Activated naive CD8-positive, alpha-beta T cell treated with anti-CD3 and anti-CD28 coated beads for 36 hours (primary cell): ENCODE data around the gene FNIP2. TPM values are rescaled to one million over a fixed set of nuclear protein-coding genes. Genes with fewer than 3 reads are reported as not detected.

Experiments used
- DNase-seq: peaks from one replicate; pipeline ENCODE4 v3.0.0; 2021
- H3K27ac Mint-ChIP-seq: one replicate; pipeline ENCODE4 v1.8.0; 2022; ENCODE audit warnings: mild to moderate bottlenecking, moderate library complexity, mixed read lengths
- H3K27me3 Mint-ChIP-seq: one replicate; pipeline ENCODE4 v1.8.0; 2022; ENCODE audit warnings: mild to moderate bottlenecking, mixed read lengths
- H3K36me3 Mint-ChIP-seq: one replicate; pipeline ENCODE4 v1.8.0; 2021; ENCODE audit warnings: mild to moderate bottlenecking, mixed read lengths
- H3K4me1 Mint-ChIP-seq: one replicate; pipeline ENCODE4 v1.8.0; 2021; ENCODE audit warnings: mixed read lengths
- H3K4me3 Mint-ChIP-seq: one replicate; pipeline ENCODE4 v1.8.0; 2022; ENCODE audit warnings: mild to moderate bottlenecking, moderate library complexity, mixed read lengths
- H3K9me3 Mint-ChIP-seq: one replicate; pipeline ENCODE4 v1.8.0; 2022; ENCODE audit warnings: mixed read lengths
- total RNA-seq, 2 experiments: library from RNA; stranded (reverse); gene quantifications; one replicate each; pipeline ENCODE4 v1.2.3, GENCODE V29; 2021

The FNIP2 gene
- total RNA-seq, 2 experiments from 2014 or later = 10.9 to 11.5 TPM

GRCh38 chr4:158845311-158846041 is 76.7 kb downstream of the FNIP2 start:
- H3K27me3 Mint-ChIP-seq = no peaks in the 10 kb centered on the region
- H3K27ac Mint-ChIP-seq = no peak overlapping the region
- H3K9me3 Mint-ChIP-seq = no peaks in the 10 kb centered on the region
- H3K4me1 Mint-ChIP-seq = peaks cover 11% of the 10 kb centered on the region
- H3K4me3 Mint-ChIP-seq = no peak overlapping the region
- no peak for DNase-seq
- no peaks in the 10 kb centered on the region for H3K36me3 Mint-ChIP-seq

- Mint-ChIP-seq H3K27ac (no peak overlapping the region), H3K36me3 (peaks cover 2% of the 10 kb centered on the region), H3K4me1 (peaks cover 12% of the 10 kb centered on the region), H3K27me3 (no peaks in the 10 kb centered on the region), H3K4me3 (no peak overlapping the region), H3K9me3 (no peaks in the 10 kb centered on the region)
- DNase-seq = no peak
Measured at GRCh38 chr4:158847535-158847934, 78.7 kb downstream of the FNIP2 start.

- no peaks in the 10 kb centered on the region for H3K27me3 Mint-ChIP-seq
Measured at GRCh38 chr4:158849681-158850080, 80.9 kb downstream of the FNIP2 start.

GRCh38 chr4:158850371-158850770 is 81.5 kb downstream of the FNIP2 start:
- Mint-ChIP-seq H3K27ac (no peak overlapping the region), H3K4me1 (peaks cover 12% of the 10 kb centered on the region), H3K36me3 (peaks cover 2% of the 10 kb centered on the region), H3K4me3 (no peak overlapping the region), H3K27me3 (no peaks in the 10 kb centered on the region), H3K9me3 (no peaks in the 10 kb centered on the region)
- no peak for DNase-seq

More at GRCh38 chr4:158849681-158850080, 80.9 kb downstream of the FNIP2 start:
- no peak for DNase-seq
- Mint-ChIP-seq H3K36me3 (peaks cover 2% of the 10 kb centered on the region), H3K4me3 (no peak overlapping the region), H3K4me1 (peaks cover 12% of the 10 kb centered on the region), H3K27ac (no peak overlapping the region), H3K9me3 (no peaks in the 10 kb centered on the region)

GRCh38 chr4:158850800-158851644 is 82.2 kb downstream of the FNIP2 start:
- Mint-ChIP-seq H3K9me3 (no peaks in the 10 kb centered on the region), H3K27me3 (no peaks in the 10 kb centered on the region), H3K4me1 (peaks cover 12% of the 10 kb centered on the region), H3K4me3 (no peak overlapping the region), H3K27ac (no peak overlapping the region), H3K36me3 (peaks cover 2% of the 10 kb centered on the region)
- DNase-seq = no peak

GRCh38 chr4:158854236-158854635 is 85.4 kb downstream of the FNIP2 start:
- no peaks in the 10 kb centered on the region for H3K9me3 Mint-ChIP-seq
- no peaks in the 10 kb centered on the region for H3K27me3 Mint-ChIP-seq
- H3K4me3 Mint-ChIP-seq = no peak overlapping the region
- H3K36me3 Mint-ChIP-seq = peaks cover 2% of the 10 kb centered on the region
- H3K4me1 Mint-ChIP-seq = peaks cover 9% of the 10 kb centered on the region
- H3K27ac Mint-ChIP-seq = no peak overlapping the region
- DNase-seq = no peak

GRCh38 chr4:158856852-158857251 is 88.0 kb downstream of the FNIP2 start:
- Mint-ChIP-seq H3K4me1 (no peaks in the 10 kb centered on the region), H3K4me3 (no peak overlapping the region), H3K36me3 (peaks cover 10% of the 10 kb centered on the region), H3K27me3 (no peaks in the 10 kb centered on the region), H3K9me3 (no peaks in the 10 kb centered on the region), H3K27ac (no peak overlapping the region)
- no peak for DNase-seq

GRCh38 chr4:158857951-158858350 is 89.1 kb downstream of the FNIP2 start:
- Mint-ChIP-seq H3K4me1 (no peaks in the 10 kb centered on the region), H3K9me3 (no peaks in the 10 kb centered on the region), H3K27me3 (no peaks in the 10 kb centered on the region), H3K36me3 (peaks cover 10% of the 10 kb centered on the region), H3K27ac (no peak overlapping the region), H3K4me3 (no peak overlapping the region)
- DNase-seq = no peak

- Mint-ChIP-seq H3K9me3 (no peaks in the 10 kb centered on the region), H3K36me3 (peaks cover 10% of the 10 kb centered on the region), H3K4me1 (no peaks in the 10 kb centered on the region), H3K27me3 (no peaks in the 10 kb centered on the region), H3K27ac (no peak overlapping the region), H3K4me3 (no peak overlapping the region)
- DNase-seq = no peak
Measured at GRCh38 chr4:158858410-158859199, 89.8 kb downstream of the FNIP2 start.

- Mint-ChIP-seq H3K4me3 (no peak overlapping the region), H3K36me3 (peaks cover 10% of the 10 kb centered on the region), H3K27ac (no peak overlapping the region)
Measured at GRCh38 chr4:158859661-158860060, 90.8 kb downstream of the FNIP2 start.

GRCh38 chr4:158860856-158861255 is 92.0 kb downstream of the FNIP2 start:
- Mint-ChIP-seq H3K36me3 (peaks cover 10% of the 10 kb centered on the region), H3K4me3 (no peak overlapping the region), H3K27ac (no peak overlapping the region), H3K27me3 (no peaks in the 10 kb centered on the region), H3K9me3 (no peaks in the 10 kb centered on the region), H3K4me1 (no peaks in the 10 kb centered on the region)
- DNase-seq = no peak

More at GRCh38 chr4:158859661-158860060, 90.8 kb downstream of the FNIP2 start:
- H3K9me3 Mint-ChIP-seq = no peaks in the 10 kb centered on the region
- H3K27me3 Mint-ChIP-seq = no peaks in the 10 kb centered on the region
- DNase-seq = no peak
- no peaks in the 10 kb centered on the region for H3K4me1 Mint-ChIP-seq

GRCh38 chr4:158861281-158861680 is 92.5 kb downstream of the FNIP2 start:
- H3K27me3 Mint-ChIP-seq = no peaks in the 10 kb centered on the region
- H3K27ac Mint-ChIP-seq = no peak overlapping the region
- peaks cover 10% of the 10 kb centered on the region for H3K36me3 Mint-ChIP-seq
- no peaks in the 10 kb centered on the region for H3K4me1 Mint-ChIP-seq
- no peak overlapping the region for H3K4me3 Mint-ChIP-seq
- H3K9me3 Mint-ChIP-seq = no peaks in the 10 kb centered on the region
- DNase-seq = no peak

- no peak for DNase-seq
- H3K4me3 Mint-ChIP-seq = no peak overlapping the region
- H3K27ac Mint-ChIP-seq = no peak overlapping the region
- no peaks in the 10 kb centered on the region for H3K9me3 Mint-ChIP-seq
- H3K4me1 Mint-ChIP-seq = no peaks in the 10 kb centered on the region
- H3K27me3 Mint-ChIP-seq = no peaks in the 10 kb centered on the region
- H3K36me3 Mint-ChIP-seq = peaks cover 10% of the 10 kb centered on the region
Measured at GRCh38 chr4:158861766-158862165, 92.9 kb downstream of the FNIP2 start.

- no peaks in the 10 kb centered on the region for H3K9me3 Mint-ChIP-seq
- H3K4me1 Mint-ChIP-seq = no peaks in the 10 kb centered on the region
- no peak overlapping the region for H3K4me3 Mint-ChIP-seq
- no peak for DNase-seq
- no peak overlapping the region for H3K27ac Mint-ChIP-seq
- no peaks in the 10 kb centered on the region for H3K27me3 Mint-ChIP-seq
- H3K36me3 Mint-ChIP-seq = peaks cover 10% of the 10 kb centered on the region
Measured at GRCh38 chr4:158863296-158863695, 94.5 kb downstream of the FNIP2 start.
